Activated naive CD8-positive, alpha-beta T cell treated with anti-CD3 and anti-CD28 coated beads, Interleukin-2, amount 50 U/mL, for 16 hours (primary cell): ENCODE data around the gene SMIM38.
"Not testable (repeated sequence)": the region's sequence is repeated elsewhere in the genome, so short reads cannot be mapped to it uniquely, and the experiment has no call there.

Source experiments
- DNase-seq: peaks from one replicate; pipeline ENCODE4 v3.0.0-alpha.2; 2020; ENCODE audit warnings: low read depth, low spot score

Gene SMIM38

DNA sequence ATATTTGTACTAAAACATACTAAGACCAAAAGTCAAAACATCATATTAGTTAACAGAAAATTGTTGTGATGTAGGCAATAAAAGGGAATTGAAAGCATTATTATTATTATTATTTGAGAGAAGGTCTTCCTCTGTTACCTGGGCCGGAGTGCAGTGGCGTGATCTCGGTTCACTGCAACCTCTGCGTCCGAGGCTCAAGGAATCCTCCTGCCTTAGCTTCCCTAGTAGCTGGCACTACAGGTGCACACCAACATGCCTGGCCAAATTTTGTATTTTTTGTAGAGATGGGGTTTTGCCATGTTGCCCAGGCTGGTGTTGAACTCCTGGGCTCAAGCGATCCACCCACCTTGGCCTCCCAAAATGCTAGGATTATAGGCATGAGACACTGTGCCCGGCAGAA, 15.6 kb upstream of the SMIM38 start:
- not testable (repeated sequence) for DNase-seq

DNA sequence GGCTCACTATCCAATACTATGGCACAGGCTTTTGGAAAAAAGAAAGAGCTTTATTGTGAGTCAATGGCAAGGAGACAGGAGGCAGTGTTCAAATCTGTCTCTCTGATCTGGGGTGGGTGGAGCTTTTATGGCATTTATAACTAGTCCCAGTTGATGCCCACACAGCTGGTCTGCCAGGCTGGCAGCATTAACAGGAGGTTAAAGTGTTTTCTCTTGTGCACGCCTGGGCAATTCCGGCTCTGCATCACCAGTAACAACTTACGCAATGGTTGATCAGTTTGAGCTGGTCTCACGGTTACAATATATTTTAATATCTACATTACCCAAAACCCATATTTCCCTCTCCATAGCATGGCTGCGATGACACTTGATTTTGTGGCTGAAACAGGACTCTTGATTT, 15.1 kb upstream of the SMIM38 start:
- no peak for DNase-seq

DNA sequence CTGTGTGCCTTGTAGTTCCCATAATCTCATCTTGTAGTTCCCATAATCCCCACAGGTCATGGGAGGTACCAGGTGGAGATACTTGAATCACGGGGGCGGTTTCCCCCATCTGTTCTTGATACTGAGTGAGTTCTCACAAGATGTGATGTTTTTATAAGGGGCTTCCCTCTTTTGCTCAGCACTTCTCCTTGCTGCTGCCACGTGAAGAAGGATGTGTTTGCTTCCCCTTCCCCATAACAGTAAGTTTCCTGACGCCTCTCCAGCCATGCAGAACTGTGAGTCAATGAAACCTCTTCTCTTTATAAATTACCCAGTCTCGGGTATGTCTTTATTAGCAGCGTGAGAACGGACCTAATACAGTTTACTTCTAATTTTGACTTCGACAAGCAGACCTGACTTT, 14.0 kb upstream of the SMIM38 start:
- DNase-seq = no peak

DNA sequence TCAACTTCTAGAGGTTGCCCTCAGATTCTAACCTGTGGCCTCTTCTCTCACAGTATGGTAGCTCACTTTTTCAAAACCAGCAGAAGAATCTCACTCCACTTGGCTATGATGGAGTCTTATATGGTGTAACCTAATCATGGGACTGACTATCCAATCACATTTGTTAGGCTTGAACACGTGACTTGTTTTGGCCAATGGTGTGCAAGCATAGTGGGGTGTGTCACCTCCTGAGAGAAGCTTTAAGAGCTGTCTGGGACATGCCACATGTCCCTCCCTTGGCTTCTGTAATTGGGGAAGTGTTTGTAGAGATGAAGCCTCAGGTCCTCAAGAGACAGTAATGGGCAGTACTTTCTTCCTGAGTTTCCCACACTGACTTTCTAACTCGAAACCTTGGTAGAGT, 12.8 kb upstream of the SMIM38 start:
- DNase-seq = no peak

DNA sequence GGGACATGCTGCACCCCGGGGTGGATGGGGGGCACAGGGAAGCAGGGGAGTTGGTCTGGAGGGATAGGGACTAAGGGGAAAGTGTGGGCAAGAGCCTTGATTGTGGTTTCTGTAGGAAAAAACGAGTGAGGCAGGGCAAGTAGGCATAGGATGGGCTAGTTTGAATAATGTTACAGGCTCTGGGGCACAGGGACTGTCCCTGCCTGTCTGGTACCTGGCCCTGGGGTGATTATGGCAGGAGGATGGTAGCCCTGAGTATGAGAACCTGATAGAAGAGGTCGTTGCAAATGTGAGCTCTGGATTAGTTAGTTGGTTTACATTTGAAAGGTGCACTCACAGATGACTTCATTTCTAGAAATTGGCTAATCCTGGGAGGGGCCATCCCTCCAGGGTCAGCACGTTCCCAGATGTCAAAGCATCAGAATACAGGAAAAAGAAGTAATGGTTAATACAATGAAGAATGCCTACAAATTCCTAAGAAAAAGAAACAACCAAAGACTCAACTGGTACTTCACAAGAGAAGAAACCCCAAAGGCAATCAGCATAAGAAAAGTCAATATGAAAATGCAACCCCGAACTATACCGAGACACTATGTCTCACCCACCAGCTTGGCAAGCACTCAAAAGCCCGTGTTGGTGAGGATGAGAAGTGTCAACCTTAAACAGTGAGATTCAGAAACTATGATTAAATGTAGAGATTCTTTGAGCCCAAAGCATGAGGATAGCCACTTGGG, 11.3 kb upstream of the SMIM38 start:
- no peak for DNase-seq

DNA sequence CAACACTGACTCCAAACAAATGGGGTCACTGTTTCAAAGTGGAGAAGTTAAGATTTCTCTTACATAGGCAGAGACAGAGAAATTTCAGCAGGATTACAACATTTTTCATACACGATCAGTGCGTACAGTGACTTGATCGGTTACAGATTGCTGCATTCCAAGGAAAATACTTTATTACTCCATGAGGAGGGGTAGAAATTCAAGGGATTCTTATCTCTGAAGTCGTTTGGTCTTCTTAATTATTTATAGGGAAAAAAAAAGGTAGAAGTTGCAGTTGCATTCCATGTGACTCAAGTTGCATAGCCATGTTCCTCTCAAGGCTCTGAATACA, 10.7 kb upstream of the SMIM38 start:
- DNase-seq = no peak

DNA sequence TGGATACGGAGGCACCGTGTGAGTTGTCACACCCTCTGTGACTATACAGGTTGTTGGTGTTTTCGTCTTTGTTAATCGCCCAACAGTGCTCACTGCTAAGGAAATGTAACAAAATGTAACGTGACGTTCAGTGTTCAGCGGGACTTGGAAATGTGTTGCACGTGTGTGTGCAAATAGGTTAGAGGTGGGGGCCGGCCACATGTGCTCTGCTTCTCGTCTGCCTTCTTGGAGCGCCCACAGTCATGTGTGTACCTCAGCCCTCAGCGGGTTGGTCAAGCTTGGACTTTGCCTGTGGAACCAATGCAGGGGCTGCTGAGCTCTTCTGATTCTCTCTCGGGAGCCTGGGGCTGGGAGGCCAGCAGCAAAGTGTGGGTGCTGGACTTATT, 7.4 kb upstream of the SMIM38 start:
- DNase-seq = no peak

DNA sequence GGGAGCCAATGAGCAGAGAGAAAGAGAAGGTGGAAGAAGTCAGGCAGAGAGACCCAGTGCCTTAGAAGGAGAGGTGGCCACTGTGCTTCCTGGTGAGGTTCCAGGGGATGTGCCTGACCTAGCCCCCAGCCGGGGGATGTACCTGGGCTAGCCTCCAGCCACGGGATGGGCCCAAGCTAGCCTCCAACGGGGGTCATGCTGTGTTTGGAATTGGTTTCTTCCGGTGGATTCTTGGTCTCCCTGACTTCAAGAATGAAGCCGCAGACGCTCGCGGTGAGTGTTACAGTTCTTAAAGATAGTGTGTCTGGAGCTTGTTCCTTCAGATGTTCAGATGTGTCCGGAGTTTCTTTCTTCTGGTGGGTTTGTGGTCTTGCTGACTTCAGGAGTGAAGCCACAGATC, 6.9 kb upstream of the SMIM38 start:
- DNase-seq = no peak

DNA sequence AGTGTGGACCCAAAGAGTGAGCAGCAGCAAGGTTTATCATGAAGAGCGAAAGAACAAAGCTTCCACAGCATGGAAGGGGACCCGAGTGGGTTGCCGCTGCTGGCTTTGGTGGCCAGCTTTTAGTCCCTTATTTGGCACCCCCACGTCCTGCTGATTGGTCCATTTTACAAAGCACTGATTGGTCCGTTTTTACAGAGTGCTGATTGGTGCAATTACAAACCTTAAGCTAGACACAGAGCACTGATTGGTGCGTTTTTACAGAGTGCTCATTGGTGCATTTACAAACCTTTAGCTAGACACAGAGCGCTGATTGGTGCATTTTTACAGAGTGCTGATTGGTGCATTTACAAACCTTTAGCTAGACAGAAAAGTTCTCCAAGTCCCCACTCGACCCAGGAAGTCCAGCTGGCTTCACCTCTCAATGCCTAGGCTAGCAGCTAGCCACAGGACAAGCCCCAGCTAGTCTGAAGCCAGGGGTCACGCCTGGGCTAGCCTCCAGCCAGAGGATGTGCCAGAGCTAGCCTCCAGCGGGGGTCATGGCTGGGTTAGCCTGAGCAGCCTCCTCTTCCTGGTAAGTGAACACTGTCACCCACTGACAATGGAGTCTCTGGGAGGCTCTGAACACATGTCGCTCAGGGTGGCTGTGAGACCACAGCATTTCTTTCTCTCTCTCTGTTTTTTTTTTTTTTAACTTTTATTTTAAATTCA, 6.2 kb upstream of the SMIM38 start:
- DNase-seq = not testable (repeated sequence)

DNA sequence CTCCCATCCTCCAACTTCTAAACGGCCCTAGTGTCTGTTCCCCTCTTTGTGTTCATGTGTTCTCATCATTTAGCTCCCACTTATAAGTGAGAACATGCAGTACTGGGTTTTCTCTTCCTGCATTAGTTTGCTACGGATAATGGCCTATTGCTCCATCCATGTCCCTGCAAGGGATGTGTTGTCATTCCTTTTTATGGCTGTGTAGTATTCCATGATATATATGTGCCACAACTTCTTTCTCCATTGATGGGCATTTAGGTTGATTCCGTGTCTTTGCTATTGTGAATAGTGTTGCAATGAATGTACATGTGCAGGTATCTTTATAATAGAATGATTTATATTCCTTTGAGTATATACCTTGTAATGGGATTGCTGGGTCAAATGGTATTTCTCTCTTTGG, 5.6 kb upstream of the SMIM38 start:
- no peak for DNase-seq

DNA sequence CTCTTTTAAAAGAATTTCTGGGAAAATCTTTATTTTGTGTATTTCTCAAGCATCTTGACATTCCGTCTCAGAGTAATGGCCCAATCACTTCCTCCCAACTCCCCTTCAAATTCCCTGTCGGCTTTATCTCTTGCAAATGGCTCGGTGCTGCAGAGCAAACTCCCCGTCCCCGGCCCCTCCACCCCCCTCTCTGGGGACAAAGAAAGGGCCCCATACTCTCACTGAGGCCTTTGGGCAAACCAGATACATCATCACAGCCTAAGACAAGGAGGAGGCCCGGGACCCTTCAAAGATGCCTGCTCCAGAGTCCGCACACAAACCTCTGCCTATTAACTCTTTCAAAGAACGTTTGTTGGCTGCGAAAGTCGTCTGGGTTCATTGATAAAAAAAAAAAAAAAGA, 3.9 kb upstream of the SMIM38 start:
- no peak for DNase-seq

DNA sequence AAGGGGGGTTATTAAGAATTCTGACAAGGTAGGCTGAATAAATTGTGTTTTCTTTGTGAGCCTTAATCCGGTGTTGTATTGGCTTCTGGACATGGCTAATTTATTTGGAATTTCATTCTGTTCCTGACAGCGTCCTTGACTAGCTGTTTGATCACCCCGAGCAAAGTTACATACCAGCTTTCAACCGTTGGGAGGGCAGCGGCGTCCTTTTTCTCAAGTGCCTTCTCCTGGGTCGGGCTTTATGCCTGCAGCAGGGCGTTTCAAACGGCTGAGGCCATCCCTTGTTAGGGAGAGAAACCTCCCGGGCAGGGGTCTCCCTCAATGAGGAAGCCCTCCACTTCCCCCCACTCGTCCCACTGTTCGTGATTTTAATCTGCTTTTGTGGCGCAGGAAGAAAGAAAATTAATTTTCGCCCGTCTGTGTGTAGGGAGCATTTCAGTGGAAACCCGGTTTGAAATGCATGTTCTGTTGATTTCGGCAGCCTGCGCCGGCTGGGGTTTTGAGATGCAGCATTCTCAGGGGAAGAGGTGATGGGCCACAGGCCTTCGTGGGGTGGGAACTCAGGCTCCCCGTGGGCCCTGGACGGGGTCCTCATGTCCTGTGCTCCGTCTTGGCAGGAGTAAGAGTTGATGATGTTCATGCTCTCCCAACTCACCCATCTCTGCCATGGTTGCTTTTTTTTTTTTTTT, 2.9 kb upstream of the SMIM38 start:
- DNase-seq = no peak

DNA sequence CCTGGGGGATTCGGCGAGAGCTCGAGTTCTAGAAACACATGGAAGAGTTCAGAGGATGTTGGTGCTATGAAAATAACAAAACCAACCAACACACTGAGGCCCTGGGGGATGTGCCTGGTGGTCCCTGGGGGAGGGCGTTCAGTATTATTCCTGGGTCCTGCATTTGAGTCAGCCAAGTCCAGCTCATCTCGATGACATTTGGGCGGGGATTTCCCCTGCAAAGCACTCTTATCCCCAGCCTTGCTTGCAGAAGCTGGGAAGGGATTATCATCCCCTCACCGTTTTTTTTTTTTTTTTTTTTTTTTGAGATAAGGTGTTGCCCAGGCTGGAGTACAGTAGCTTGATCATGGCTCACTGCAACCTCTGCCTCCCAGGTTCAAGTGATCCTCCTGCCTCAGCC, 2.1 kb upstream of the SMIM38 start:
- no peak for DNase-seq

DNA sequence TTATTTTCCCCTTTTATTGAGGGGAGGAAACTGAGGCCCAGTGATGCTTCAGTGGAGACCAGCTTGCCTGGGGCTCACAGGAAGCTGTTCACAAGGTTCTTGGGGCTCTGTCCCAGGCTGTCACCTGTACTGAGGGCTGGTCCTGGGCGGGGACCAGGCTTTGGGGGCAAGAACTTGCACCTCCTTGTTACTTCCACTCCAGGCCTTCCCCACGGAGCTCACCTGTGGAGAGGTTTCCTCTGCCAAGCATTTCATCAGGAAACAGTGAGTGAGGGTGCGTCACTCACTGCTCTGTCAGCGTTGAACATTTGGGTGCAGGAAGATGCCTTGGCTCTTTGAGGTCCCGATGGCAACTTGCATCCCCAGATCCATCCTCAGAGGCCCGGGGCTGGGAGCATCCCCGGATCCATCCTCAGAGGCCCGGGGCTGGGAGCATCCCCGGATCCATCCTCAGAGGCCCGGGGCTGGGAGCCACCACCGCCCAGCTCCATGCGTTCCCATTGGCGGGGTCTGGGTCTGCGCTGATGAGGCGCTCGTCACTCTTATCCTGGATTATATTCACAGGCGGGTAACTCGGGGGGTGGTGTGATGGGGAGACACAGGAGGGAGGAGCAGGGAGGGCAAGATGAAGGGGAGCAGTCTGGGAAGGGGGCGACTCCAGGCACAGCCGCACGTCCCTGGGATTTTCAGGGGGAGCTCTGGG, 1.4 kb upstream of the SMIM38 start:
- no peak for DNase-seq

DNA sequence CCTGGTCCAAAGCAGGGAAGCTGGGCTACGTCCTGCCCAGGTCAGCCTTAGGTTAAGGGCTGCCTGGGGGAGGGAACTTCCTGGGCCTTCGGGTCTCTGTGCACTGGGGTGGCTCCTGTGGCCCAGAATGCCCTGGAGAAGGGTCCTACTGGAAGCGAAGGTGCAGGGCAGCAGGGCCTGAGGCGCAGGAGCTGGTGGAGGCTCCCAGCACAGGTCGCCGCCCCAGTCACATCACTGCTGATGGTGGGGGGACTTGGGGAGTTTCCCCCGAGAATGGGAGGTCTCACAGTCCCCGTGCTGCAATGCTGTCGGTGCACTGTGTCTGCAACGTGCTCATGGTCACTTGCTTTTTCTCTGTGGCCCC, 815 bp upstream of the SMIM38 start:
- DNase-seq = no peak

DNA sequence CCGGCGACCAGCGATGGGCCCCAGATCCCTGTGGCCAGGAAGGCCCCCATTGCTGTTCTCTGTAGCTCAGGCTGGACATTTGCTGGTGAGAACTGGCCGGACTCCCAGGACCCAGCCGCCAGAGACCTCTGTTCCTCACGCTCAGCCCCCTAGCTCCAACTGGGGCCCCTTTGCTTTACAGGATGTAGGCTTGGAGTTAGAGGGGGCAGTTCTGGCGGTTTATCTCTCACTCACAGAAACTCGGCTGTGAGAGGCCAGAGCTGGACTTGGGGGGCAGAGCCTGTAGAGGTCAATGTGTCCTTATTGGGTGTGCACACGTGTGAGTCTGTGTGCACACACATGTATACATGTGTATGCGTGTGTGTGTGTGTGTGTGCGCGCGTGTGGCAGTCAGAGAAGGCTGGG, 502 bp downstream of the SMIM38 start:
- DNase-seq = no peak

DNA sequence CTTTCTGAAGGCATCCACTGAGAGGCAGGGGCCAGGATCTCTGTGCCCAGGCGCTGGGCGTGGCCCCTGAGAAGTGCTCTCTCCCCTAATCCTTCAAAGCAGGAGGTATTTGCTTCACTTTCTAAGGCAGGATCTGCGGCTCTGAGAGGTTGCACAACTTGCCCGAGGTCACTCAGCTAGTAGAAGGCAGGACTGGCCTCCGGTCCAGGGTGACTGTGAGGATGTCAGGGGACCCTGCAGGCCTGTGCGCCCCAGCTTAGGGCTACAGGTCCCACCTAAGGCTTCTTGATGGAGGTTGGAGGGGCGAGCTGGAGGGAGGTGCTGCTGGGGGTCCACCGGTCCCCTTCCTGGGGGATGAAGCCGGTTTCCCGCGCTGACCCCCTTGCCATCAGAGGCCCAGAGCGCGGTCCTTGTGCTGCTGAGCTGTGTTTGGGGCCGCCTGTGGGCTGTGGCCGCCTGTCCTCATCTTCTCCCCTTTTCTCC, 979 bp downstream of the SMIM38 start:
- DNase-seq = no peak

DNA sequence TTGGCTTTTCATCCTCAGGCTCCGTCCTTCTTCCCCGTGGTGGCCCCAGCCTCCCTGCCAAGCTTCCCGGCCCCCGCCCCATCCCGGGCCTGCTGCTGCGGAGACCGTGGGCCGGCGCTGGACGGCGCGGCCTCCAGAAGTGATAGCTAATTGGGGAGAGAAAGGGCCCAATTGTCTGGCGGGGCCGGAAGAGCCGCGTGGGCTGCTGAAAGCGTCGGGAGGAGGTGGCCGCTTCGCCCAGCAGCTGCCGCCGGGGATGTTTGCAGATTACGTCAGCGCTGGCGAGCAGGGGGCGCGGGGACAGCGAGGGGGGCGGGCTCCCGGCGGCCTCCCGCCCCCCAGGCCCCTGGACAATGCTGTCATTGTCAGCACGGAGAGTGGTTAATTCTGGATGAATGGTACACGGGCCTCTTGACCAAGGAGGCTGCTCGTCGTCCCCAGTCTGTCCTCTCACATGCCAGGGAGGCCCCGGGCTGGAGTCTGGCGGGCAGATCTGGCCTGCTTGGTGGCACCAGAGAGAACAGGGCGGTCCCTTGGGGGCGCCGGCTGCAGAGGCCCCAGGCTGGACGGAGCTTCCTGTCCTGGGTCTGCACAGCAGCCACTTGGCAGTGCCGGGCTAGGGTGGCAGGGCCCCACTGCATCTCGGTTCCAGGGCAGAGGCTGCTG, 1.6 kb downstream of the SMIM38 start:
- no peak for DNase-seq

DNA sequence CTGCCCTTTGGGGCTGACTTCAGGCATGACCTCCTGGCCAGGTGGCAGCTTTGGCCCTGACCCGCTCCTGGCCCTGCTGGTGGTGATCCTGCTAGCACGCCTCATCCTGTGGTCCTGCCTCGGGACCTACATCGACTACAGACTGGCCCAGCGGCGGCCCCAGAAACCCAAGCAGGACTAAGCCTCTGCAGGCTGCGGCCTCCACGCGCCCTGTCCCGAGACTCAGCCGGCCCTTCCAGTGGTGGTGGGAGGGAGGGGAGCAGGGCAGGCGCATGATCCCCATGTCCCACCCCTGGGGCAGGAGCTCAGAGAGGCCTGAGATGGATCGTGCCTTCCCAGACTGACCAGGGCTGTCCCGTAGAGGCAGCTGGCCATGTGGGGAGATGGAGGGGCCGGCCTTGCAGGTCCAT, 2.1 kb downstream of the SMIM38 start:
- DNase-seq = no peak

DNA sequence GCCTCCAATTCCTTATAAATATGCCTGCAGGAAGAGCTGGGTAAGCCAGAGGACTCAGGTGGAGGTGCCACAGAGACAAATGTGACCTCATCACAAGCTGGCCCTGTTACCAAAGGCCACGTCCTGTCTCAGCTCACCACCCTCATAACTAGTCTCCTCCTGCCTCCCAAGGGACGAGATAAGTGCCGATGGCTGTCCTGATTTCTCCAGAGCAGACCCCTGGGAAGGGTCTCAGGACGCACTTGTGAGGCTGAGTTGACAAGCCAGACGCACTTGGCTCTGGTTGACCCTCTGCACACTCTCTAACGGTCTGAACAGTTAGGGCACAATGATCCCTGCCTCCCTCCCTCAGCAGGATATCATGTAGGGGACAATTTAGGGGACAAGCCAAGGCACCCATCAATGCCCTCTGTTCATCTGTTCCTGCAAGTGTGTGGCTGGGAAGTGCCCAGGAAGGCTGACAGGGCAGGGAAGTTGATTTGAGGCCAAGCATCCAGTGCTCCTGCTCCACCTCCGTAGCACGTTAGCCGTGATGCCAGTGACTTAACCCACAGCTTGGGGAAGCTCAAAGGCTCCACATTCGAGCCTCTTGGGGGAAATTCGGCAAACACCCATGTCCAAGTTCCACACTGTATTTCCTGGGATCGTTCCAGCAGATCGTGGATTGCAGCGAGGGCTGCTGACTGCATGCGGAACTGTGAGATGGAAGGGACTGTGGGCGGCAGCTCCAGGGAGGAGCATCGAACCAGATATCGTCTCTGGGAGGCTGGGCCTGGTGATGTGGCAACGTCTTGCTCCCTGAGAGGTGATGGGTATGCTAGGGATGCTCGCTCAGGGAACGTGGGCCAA, 2.8 kb downstream of the SMIM38 start:
- DNase-seq = no peak
